Frontal cortex (tissue), 4 donors: Measurements from ENCODE around the gene MIA3. TPM values are rescaled to one million over a fixed set of nuclear protein-coding genes. Genes with fewer than 3 reads are reported as not detected.
"Not testable (repeated sequence)": the region's sequence is repeated elsewhere in the genome, so short reads cannot be mapped to it uniquely, and the experiment has no call there.

Experiments used
- DNase-seq, 2 donors: peaks; one replicate each; pipeline ENCODE4 v3.0.0; 2012; ENCODE audit warnings: low spot score in 2 of 2
- FAIRE-seq: peaks from 2 replicates; lab custom pipeline; 2012; peaks lifted over from hg19 to GRCh38; lab: Jason Lieb, UNC
- total RNA-seq: library from RNA; depleted of rRNA; stranded (reverse); fragments of >200 nt; gene quantifications from one replicate; pipeline ENCODE4 v1.2.3, GENCODE V29; 2014
- donor health status: control.
- donor health status: control.
- donor health status: control.

The MIA3 gene, protein sequence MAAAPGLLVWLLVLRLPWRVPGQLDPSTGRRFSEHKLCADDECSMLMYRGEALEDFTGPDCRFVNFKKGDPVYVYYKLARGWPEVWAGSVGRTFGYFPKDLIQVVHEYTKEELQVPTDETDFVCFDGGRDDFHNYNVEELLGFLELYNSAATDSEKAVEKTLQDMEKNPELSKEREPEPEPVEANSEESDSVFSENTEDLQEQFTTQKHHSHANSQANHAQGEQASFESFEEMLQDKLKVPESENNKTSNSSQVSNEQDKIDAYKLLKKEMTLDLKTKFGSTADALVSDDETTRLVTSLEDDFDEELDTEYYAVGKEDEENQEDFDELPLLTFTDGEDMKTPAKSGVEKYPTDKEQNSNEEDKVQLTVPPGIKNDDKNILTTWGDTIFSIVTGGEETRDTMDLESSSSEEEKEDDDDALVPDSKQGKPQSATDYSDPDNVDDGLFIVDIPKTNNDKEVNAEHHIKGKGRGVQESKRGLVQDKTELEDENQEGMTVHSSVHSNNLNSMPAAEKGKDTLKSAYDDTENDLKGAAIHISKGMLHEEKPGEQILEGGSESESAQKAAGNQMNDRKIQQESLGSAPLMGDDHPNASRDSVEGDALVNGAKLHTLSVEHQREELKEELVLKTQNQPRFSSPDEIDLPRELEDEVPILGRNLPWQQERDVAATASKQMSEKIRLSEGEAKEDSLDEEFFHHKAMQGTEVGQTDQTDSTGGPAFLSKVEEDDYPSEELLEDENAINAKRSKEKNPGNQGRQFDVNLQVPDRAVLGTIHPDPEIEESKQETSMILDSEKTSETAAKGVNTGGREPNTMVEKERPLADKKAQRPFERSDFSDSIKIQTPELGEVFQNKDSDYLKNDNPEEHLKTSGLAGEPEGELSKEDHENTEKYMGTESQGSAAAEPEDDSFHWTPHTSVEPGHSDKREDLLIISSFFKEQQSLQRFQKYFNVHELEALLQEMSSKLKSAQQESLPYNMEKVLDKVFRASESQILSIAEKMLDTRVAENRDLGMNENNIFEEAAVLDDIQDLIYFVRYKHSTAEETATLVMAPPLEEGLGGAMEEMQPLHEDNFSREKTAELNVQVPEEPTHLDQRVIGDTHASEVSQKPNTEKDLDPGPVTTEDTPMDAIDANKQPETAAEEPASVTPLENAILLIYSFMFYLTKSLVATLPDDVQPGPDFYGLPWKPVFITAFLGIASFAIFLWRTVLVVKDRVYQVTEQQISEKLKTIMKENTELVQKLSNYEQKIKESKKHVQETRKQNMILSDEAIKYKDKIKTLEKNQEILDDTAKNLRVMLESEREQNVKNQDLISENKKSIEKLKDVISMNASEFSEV (N-terminal part only)
- 46.5 TPM for total RNA-seq

DNA sequence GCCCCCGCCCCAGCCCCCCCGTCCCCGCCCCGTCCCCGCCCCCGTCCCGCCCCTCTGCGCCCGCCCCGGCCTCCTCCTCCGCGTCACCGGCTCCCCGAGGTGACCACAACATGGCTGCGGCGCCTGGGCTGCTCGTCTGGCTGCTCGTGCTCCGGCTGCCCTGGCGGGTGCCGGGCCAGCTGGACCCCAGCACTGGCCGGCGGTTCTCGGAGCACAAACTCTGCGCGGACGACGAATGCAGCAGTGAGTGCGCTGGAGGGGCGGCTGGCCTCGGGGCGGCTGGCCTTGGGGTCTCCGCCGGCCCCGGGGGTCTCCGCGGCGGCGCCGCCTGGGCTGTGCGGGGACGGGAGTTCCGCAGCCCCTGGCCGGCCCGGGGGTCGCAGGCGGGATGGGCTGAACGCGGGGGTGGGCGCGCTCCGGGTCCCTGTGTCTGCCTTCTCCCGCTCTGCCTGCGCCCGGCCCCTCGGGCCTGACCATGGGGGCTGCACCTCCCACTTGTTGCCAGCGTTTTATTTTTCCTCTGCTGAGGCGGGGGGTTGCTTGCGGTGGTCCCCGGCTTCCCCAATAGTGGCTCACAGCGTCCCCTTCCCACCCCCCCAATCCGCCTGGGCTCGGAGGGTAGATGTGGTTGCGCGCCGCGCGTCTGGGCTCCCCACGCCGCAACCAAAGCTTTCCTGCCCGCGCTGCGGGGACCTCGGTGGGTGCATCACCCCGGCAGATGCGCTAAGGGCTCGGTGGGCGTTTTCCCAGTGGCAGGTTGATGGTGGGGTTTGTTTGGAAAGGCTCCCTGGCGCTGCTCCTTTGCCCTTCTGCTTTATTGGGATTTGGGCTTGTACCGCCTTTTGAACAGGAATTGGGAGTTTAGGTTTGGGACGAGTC, at the start of gene MIA3:
Gene MIA3, plus strand, starts transcription at position 97 of the 879 bp plus-strand sequence. Its CDS starts 14 bp downstream, at position 111.
- no peak for FAIRE-seq
- DNase-seq = peak; percentile 89 to 95

DNA sequence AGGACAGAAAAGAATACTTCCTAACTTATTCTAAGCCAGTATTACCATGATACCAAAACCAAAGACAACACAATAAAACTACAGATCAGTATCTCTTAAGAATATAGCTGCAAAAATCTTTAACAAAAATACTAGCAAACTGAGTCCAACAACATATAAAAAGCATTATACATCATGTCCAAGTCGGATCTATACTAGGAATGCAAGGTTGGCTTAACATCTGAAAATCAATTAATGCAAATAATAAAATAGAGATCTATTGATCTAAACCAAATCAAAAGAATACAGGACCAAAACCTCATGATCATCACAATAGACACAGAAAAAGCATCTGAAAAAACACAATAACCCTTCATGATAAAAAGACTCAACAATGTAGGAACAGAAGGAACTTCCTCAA, 47.1 kb upstream of the MIA3 start:
- DNase-seq (no peak), FAIRE-seq (no peak)

DNA sequence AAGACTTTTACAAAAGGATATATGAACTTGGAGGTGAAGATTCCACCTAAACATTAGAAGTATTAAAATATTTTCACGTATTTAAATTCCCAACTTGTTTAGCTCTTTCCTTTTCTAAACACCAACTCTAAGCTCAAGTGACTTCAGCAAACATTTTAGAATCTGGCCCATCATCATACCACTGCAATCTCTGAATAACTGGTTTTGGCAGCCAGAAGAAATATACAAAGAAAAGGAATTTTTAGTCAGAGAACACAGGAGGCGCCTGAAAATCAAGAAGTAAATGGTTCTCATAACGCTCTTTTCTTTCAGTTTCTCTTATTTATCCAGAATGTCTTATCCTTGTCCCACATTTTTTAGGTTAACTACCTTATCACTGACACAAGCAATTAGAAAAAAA, 38.6 kb upstream of the MIA3 start:
- DNase-seq (no peak), FAIRE-seq (no peak)

DNA sequence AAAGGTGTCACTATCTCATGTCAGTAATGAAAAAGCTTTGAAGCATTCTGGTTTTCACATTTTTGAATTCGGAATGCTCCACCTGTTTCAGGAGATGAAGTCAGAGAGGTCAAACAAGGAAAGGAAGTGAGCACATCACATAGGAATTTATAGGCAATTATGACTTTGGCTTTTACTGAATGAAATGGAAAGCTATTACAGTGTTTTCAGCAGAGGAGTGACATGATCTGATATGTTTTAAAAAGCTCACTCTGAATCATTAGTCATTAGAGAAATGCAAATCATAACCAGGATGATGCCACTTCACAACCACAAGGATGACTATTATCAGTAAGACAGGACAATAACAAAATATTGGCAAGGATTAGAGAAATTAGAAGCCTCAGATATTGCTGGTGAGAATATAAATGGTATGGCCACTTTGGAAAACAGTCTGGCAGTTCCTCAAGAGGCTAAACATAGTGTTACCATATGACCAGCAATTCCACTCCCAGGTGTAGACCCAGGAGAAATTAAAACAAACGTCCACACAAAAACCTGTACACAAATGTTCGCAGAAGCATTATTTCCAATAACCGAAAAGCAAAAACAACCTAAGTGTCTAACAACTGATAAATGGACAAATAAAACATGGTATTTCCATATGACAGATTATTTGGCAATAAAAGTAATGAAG, 35.7 kb upstream of the MIA3 start:
- no peak for FAIRE-seq

DNA sequence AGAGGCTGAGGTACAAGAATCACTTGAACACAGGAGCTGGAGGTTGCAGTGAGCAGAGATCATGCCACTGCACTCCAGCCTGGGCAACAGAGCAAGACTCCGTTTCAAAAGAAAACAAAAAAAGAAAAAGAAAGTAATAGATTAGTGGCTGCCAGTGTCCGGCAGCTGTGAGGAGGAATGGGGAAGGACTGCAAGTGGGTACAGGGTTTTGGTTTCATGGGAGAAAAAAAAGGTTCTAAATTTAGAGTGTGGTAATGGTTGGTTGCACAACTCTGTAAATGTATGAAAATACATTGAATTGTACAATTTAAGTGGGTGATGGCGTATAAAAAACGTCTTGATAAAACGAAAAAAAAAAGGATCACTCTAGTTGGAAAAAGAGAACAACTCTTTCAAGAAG, 34.8 kb upstream of the MIA3 start:
- FAIRE-seq (no peak), DNase-seq (no peak)

More for the DNA sequence above, 35.7 kb upstream of the MIA3 start:
- no peak for DNase-seq

DNA sequence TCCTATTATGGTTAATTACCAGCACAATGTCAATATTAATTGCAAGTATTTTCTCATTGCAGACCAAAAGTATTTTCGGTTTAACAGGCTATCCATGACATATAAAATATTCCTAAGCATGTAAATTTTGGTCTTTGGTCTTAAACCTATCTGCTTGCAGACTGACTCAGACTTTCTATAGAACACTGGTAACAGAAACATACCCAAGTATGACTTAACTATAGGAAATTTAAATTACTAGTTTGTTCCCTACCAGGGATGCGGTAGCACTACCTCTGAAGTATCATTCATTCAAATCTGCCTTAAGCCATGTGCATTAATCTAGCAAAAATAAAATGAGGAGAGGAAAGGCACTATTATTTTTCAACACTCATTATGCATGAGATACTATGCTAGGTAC, 31.1 kb upstream of the MIA3 start:
- FAIRE-seq = no peak
- no peak for DNase-seq

DNA sequence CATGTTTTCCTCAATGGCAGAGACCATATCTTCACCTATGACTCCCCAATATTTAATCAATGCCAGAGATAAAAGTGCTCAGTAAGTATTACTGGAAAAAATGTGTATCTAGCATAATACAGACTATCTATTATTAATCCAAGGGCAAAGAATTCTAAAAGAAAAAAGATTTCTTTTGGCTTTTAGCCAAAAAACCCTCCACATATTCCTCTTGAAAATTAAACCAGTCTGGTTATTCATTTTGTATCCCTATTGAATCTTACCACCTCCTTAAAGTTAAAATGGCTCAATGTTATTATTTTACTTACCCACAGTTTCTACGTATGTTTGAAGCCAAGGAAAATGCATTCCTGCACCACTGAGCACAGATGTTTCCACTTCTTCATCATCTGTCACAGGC, 29.8 kb upstream of the MIA3 start:
- no peak for FAIRE-seq

DNA sequence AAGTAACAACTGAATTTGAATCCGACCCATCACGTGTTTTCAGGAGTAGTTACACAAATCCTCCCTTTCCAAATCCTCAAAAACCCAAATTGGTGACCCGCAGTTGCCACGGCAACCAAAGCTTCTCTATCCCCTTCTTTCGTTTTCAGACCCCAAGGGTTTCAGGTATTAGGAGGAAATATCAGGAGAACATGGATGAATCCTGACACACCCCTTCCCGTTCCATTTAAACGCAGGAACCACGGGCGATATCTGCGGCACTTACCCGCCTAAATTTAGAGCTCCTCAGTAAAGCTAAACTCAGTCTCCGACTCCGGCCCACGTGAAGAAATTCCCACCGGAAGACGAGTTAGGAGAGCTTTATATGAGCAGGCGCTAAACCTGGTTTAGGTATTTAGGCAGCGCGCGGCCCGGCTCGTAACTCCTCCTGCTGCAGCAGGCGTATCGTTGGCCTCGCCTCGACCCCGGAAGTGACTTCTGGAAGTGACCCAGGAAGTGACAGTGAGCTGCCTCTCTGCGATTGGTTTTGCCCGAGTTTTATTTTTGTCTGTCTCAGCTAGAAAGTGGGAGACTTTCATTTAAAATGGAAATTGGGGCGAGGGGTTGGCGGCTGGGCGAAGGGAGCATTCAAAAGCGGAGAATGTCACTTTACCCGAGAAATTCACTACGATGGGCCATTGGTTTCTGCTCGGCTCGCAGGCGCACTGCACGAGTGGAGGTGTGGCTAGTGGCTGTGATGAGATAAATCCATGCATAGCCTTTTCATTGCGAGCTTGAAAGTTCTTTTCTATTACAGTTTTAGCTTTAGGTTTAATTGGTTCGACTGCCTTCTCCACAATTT, 28.2 kb upstream of the MIA3 start, which contains the start of gene TAF1A:
Gene TAF1A, minus strand, starts transcription at position 472 of the 841 bp plus-strand sequence.
- peak; percentile 38 to 68 for DNase-seq
- FAIRE-seq = no peak

More for the DNA sequence above, 29.8 kb upstream of the MIA3 start:
- no peak for DNase-seq

DNA sequence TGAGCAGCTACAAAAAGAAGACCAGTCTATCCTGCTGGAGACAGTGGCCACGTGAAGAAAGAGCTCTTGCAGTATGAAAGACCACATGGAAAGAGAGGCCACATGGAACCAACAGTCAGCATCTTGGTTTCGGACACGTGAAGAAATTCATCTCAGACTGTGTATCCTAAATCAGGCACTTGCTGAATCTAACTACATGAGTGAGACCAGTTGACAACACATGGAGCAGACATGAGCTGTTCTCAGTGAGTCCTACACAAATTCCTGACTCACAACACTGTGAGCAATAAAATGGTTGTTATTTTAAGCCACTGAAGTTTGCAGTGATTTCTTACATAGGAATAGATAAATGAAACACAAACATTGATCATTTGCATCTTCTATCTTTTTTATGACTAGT, 25.7 kb upstream of the MIA3 start:
- FAIRE-seq = no peak
- DNase-seq = no peak

DNA sequence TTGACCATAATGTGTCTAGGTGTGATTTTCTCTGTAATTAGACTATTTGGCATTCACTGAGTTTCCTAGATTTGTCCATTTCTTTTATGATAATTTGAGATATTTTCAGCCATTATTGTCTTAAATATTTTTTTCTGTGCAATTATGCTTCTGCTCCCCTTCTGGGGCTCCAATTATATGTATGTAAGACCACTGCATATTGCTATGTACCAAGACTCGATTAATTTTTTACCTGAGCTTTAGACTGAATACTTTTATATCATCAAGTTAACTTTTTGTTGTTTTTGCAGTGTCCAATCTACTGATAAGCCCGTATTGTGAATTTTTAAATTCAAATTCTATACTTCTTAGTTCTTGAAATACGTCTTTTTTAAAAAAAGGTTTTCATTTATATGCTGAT, 23.1 kb upstream of the MIA3 start:
- no peak for DNase-seq
- no peak for FAIRE-seq

DNA sequence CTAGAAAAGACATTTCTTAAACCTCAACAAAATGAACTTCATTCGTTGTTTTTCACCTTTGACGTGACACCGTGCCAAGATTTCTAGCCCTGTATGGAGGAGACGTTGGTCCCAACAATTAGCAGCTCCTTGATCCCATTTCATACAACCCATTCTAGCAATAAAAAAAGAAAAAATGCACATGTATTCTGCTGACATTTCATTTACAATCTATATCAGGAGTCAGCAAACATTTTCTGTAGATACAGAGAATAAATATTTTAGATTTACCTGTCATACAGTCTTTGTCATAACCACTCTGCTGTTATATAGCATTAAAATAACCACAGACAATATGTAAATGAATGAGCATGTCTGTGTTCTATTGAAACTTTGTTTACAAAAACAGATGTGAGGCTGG, 21.2 kb upstream of the MIA3 start:
- FAIRE-seq = no peak
- no peak for DNase-seq

DNA sequence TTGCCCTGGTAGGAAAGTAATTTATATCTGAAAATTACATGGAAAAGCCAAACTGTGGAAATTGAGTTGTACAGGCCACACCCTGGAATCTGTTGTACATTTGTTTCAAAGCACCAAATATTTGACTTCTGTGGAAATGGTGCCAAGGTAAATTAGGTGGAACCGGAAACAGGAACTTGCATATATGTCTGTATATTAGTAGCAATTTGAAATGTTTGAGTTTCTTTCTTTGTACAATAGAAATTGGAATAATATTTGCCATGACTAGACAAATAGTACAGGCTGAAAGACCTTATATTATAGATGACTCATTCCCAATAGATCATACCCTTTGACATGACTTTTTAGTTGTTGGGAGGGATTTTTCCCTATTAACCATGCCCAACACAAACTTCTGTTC, 17.6 kb upstream of the MIA3 start:
- DNase-seq (no peak), FAIRE-seq (no peak)

DNA sequence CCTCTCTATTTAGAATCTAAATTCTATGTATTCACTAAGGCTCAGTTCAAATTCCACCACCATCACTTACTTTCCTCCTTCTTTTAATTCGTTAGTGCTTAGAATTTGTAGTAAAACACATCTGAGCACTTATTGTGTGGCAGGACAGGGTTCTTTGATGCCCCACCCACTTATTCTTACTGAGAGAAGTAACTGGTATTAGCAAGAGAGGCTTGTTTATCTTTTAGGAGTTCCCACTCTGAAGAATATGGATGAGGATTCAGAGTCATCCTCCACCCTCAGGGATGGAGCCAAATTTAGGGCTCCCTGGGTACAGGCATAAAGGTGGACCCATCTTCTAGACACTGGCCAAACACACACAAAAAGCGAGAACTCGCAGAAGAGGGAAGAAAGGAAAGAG, 16.6 kb upstream of the MIA3 start:
- FAIRE-seq = no peak
- DNase-seq = no peak

DNA sequence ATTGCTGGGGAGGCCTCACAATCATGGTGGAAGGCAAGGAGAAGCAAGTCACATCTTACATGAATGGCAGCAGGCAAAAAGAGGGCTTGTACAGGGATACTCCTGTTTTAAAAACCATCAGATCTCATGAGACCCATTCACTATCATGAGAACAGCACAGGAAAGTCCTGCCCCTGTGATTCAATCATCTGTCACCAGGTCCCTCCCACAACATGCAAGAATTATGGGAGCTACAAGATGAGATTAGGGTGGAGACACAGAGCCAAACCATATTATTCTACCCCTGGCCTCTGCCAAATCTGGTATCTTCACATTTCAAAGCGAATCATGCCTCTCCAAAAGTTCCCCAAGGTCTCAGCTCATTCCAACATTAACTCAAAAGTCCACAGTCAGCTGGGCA, 11.1 kb upstream of the MIA3 start:
- FAIRE-seq (no peak), DNase-seq (no peak)

DNA sequence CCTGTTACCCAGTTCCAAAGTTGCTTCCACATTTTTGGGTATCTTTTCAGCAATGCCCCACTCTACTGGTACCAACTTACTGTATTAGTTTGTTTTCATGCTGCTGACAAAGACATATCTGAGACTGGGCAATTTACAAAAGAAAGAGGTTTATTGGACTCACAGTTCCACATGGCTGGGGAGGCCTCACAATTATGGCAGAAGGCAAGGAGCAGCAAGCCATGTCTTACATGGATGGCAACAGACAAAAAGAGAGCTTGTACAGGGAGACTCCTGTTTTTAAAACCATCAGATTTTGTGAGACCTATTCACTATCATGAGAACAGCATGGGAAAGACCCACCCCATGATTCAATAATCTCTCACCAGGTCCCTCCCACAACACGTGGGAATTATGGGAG, 8.8 kb upstream of the MIA3 start:
- not testable (repeated sequence) for FAIRE-seq, DNase-seq

DNA sequence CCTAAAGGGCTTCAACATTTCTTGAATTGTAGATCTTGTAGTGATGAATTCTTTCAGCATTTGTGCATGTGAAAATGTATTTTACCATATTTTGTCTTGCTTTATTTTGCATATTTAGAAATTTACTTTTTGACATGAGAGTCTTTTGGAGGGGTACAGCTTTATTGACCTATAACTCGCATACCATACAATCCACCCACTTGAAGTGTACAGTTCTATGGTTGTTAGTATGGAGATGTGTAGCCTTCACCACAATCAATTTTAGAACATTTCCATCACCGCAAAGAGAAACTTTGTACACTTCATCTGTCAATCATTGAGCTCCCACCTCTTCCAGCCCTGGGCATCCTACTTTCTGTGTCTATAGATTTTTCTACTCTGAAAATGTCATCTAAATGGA, 7.2 kb upstream of the MIA3 start:
- FAIRE-seq = no peak

DNA sequence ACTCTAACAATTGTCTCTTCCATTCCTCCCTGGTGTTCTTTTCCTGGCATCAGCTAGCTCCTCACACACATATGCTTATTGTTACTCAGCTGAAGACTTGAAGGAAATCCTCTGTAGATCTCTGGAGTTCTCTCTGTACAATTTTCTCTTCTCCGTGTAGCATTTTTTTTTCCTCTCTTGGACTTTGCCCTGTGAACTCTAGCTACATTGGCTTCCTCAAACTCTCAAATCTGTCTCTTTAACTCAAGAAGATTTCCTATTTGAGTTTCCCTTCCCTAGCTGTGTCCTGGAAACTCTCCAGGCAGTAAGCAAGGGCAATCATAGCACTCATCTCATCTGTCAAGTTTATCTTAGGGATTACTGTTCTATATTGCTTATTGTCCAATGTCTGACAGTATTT, 4.3 kb upstream of the MIA3 start:
- DNase-seq (no peak), FAIRE-seq (no peak)

More for the DNA sequence above, 7.2 kb upstream of the MIA3 start:
- DNase-seq = no peak

DNA sequence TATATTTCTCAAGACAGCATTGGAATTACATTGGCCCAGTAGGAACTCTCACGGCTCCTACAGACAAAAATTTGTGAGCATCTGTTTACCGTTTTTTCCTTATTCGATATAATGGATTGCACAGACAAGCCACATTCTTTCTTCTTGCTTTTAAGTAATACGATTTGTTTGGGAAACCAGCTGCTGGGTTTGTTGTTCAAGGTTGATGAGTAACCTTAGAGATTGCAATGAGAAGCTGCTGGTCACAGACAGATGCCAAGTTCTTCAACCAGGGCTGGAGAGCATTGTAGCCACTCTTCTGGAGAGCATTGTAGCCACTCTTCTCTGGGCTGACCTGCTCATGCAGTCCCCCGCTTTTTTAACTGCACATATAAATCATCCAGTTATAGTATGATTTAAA, 1.4 kb upstream of the MIA3 start:
- DNase-seq (no peak), FAIRE-seq (no peak)
